ENCODE measurements around the gene SRGAP1. TPM values are rescaled to one million over a fixed set of nuclear protein-coding genes. Genes with fewer than 3 reads are reported as not detected.

The SRGAP1 gene
- total RNA-seq, 6 experiments from 2014 or later, result 1.3 to 5.0 (median 3.0) TPM

DNA sequence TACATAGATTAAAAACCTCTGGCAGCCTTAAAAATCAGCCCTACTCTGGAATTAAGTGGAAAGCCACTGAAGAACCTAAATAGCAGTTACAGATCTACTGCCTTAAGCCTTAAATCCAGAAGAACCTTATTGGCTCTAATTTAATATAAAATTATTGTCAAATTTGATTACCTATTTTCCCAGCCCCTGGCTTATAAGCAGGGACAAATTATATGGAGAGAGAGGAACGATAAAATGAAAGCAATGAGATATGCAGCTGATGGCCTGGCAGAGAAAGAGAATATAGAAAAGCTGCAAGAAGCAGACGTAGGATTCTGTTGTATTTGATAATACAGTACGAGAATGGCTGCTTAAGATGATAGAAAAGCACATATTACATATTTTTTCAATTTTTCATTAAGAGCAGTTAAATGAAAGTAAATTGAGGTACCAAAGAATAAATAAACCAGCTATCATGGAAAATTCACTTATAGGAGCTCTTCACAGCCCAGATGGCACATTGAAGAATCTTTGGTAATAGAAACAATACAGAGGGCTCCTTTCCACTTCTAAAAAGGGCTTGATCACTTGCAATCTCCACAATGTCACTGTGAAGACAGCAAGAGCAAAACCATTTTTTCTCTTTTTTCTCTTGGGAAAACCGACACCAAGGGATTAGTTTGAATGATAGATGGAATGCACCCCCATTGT lies 248.2 kb downstream of the SRGAP1 start:
- no peak for ATAC-seq
- no peaks in the 10 kb centered on the region for H3K27me3 ChIP-seq
- peaks cover 0 to 4% (median 0%) of the 10 kb centered on the region in 4 donors for H3K4me1 ChIP-seq
- TF ChIP-seq POLR2A (IDR thresholded peaks at IDR 0.05), result no peak
- no peak for TF ChIP-seq CTCF (IDR thresholded peaks at IDR 0.05)
- no peaks in the 10 kb centered on the region for H3K9me3 ChIP-seq
- peaks cover 0 to 2% (median 0%) of the 10 kb centered on the region in 4 donors for H3K36me3 ChIP-seq
- no peak for DNase-seq
- intact Hi-C loops (cut with DNase I), result no loop called here
- no peak overlapping the region for H3K4me3 ChIP-seq
- WGBS (ENCODE audit: insufficient coverage, low coverage, low lambda C conversion rate, missing lambda C conversion rate), result 91% methylated on average over 4 of the region's 4 CpGs
- no peak overlapping the region for H3K27ac ChIP-seq

DNA sequence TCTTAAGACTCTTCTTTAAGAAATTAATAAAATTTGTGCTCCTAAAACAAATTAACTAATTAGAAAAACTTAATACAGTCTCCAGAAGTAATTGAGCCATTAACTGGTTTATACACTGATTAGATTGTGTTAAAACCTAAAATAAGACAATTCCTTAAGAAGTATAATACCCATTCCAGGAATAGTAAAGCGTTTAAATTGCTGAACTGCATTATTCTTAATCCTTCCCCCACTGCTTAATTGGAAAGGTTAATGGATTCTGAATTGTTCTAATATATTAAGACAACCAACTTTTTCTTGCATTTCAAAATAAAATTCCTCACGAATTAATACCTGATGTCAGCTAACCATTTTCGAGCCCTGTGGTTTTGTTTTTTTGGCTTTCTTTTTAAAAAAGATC lies 249.2 kb downstream of the SRGAP1 start:
- intact Hi-C loops (cut with DNase I), result no loop called here

DNA sequence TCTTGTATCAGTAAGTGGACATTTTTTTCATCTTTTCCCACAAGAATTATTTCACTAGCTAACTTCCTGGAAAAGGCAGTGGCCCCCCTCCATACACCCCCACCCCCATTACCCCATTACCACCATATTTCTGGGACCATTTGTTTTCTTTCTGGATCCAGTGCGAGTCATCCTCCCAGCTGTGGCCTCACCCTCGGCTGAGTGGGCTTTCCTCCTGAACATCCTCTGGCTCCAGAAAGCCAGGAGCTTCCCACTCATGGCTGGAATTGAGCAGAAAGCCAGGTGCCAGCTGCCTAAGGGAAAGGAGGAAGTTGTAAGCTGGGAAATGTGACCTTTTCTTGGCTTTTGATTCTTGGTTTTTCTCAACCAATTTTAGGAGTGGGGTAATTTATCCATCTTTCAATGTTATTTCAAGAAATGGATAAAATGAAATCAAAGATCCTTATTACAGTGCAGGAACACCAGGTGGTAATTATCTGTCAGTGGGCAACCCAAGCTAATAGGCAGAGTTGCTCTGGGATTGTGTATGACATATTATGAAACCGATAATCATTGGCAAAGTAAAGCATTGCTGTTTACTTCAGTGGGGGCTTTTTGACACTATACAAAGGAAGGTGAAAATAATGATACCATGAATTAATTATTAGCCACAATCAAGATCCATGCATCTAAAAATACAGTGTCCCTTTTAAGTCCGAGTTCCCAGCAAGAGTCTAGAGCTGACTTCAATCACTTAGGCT lies 253.0 kb downstream of the SRGAP1 start:
- Histone ChIP-seq H3K27me3 (no peaks in the 10 kb centered on the region), H3K4me1 (no peaks in the 10 kb centered on the region), H3K27ac (no peak overlapping the region), H3K36me3 (peaks cover 0 to 2% (median 0%) of the 10 kb centered on the region in 4 donors), H3K9me3 (no peaks in the 10 kb centered on the region), H3K4me3 (no peak overlapping the region)
- 71% methylated on average over 2 of the region's 4 CpGs for WGBS (ENCODE audit: insufficient coverage, low coverage, low lambda C conversion rate, missing lambda C conversion rate)
- no peak for DNase-seq
- intact Hi-C loops (cut with DNase I), result no loop called here
- no peak for ATAC-seq
- no peak for TF ChIP-seq CTCF (IDR thresholded peaks at IDR 0.05)
- no peak for TF ChIP-seq POLR2A (IDR thresholded peaks at IDR 0.05)

More for the DNA sequence above, 249.2 kb downstream of the SRGAP1 start:
- ATAC-seq, result no peak
- Histone ChIP-seq H3K36me3 (peaks cover 0 to 2% (median 0%) of the 10 kb centered on the region in 4 donors), H3K4me1 (no peaks in the 10 kb centered on the region), H3K27ac (no peak overlapping the region), H3K27me3 (no peaks in the 10 kb centered on the region), H3K4me3 (no peak overlapping the region), H3K9me3 (no peaks in the 10 kb centered on the region)
- WGBS (ENCODE audit: insufficient coverage, low coverage, low lambda C conversion rate, missing lambda C conversion rate), result 91% methylated on average over 3 of the region's 3 CpGs
- no peak for DNase-seq
- TF ChIP-seq POLR2A (IDR thresholded peaks at IDR 0.05) (no peak), CTCF (IDR thresholded peaks at IDR 0.05) (no peak)

- TF ChIP-seq POLR2A (IDR thresholded peaks at IDR 0.05) (no peak), CTCF (IDR thresholded peaks at IDR 0.05) (no peak)
- Histone ChIP-seq H3K4me1 (no peaks in the 10 kb centered on the region), H3K36me3 (peaks cover 0 to 2% (median 0%) of the 10 kb centered on the region in 4 donors), H3K27ac (no peak overlapping the region), H3K4me3 (no peak overlapping the region), H3K27me3 (no peaks in the 10 kb centered on the region), H3K9me3 (no peaks in the 10 kb centered on the region)
- intact Hi-C loops (cut with DNase I), result no loop called here
- DNase-seq (no peak), ATAC-seq (no peak)
- 69% methylated on average over 2 of the region's 2 CpGs for WGBS (ENCODE audit: insufficient coverage, low coverage, low lambda C conversion rate, missing lambda C conversion rate)
Observed at GRCh38 chr12:64098709-64099354, 254.3 kb downstream of the SRGAP1 start.

Measured in right lobe of liver (tissue), 6 donors.